Activated T-cell treated with anti-CD3 and anti-CD28 coated beads for 24 hours (primary cell): ENCODE results near the gene MIER1.
"Not testable (repeated sequence)": the region's sequence is repeated elsewhere in the genome, so short reads cannot be mapped to it uniquely, and the experiment has no call there.

Experiments
- DNase-seq: peaks from one replicate; pipeline ENCODE4 v3.0.0-alpha.2; 2020; ENCODE audit warnings: low read depth

MIER1 gene

GRCh38 chr1:66938613-66939012 lies 13.8 kb downstream of the MIER1 start:
- no peak for DNase-seq

GRCh38 chr1:66940981-66941380 lies 16.2 kb downstream of the MIER1 start:
- DNase-seq = no peak

DNA sequence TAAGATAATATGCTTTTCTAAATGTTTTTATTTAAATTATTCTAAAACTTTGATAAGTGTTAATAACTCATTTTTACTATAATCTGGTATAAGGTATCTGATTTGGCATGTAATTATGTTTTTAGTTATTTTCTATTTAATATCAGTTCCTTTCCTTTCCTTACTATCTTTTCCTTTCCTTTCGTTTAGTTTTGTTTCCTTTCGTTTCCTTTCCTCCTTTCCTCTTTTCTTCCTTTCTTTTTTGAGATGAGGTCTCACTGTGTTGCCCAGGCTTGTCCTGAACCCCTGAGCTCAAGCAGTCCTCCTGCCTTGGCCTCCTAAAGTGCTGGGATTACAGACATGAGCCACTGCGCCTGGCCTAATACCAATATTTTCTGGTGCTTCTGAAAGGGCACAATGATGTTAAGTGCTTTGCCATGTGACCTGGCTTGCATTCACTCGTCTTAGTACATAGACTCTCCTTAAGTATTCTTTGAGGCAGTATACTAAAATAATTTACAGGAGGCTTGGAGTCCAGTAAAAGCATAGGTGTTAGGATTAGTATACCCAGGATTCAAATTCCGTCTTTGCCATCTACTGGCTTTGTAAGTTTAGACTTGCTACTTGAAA lies 18.7 kb downstream of the MIER1 start:
- no peak for DNase-seq

- DNase-seq = no peak
These were observed 19.8 kb downstream of the MIER1 start for GRCh38 chr1:66944330-66945274.

DNA sequence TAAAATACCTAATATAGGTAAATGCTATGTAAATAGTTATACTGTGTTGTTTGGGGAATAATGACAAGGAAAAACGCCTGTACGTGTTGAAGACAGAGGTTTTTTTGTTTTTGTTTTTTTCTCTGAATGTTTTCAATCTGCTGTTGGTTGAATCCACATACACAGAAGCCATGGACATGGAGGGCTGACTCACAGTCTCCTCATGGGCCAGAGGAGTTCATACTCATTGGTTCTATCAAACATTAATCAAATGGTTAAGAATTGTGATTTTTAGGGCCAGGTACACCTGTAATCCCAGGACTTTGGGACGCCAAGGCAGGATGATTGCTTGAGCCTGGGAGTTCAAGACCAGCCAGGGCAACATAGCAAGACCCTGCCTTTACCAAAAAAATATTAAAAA lies 20.5 kb downstream of the MIER1 start:
- no peak for DNase-seq

- DNase-seq = no peak
These were observed 22.5 kb downstream of the MIER1 start for GRCh38 chr1:66947267-66947666.

DNA sequence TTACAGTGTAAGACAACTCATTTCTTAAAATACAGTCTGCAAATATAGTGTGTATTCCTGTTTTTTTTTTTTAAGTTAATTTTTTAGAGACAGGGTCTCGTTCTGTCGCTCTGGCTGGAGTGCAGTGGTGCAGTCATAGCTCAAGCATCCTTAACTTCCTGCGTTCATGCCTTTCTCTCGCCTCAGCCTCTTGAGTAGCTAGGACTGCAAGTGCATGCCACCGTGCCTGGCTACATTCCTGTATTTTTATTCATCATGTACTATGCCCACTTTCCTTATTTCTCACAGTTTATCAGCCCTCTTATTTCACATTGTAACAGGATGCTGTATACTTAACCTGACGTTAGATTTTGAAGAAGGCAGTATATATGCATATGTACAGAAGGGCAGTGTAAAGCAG lies 26.7 kb downstream of the MIER1 start:
- DNase-seq = no peak

DNA sequence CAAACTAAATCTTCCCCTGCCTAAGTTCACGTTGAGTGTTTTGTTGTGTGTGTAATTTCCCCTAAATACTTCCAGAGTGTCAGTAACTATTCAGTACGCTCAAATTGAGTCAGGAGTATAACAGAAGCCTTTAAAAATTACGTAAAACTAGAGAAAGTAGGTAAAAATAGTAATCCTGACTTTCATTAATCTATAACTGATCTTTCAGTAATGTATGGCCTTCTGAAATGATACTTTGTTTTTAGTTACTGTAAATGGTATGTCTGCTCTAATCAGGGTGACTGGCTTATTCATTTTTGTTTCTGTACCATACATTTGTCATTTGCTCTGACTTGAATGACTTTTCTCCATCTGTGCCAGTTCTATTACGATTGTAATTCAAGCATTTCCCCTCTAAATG lies 29.4 kb downstream of the MIER1 start:
- no peak for DNase-seq

GRCh38 chr1:66957938-66958337 lies 33.1 kb downstream of the MIER1 start:
- no peak for DNase-seq

GRCh38 chr1:66966188-66966873 lies 41.5 kb downstream of the MIER1 start:
- not testable (repeated sequence) for DNase-seq

DNA sequence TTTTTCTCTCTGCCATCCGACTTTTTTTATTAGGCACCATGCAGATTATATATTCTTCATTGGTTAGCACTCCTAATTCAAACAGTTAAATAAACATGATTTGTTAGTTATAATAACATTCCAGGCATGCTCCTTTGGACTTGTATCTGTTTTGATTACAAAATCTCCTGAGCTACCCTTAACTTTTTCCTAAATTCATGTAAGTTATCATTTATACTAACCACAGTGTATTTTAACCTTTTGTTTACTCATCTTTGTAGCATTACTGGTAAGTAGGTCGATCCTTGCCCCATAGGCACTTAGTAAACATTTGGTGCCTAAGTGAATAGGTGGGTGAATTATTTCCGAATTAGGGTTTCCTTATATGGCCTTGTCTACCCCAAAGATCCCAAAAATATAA lies 43.8 kb downstream of the MIER1 start:
- DNase-seq = no peak

DNA sequence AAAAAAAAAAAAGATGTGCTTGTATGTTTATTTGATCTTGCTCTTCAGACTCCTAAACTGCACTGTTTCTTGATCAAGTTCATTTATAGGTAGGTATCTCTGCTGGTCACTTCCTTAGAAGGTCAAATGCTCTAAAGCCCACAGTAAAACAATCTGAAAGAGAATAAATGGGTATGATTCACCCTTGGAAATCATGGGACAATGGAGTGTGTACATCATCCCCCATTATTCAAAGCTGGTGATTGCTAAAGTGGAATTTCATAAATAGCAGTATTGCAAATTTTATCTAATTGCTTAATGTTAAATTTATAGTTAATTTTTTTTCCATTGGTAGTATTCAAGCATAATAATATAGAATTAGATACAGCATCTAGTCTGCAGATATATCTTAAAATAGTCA lies 53.4 kb downstream of the MIER1 start:
- no peak for DNase-seq

- not testable (repeated sequence) for DNase-seq
These were observed 54.8 kb downstream of the MIER1 start for GRCh38 chr1:66979621-66980020.

- DNase-seq = no peak
These were observed 56.1 kb downstream of the MIER1 start for GRCh38 chr1:66980745-66981367.

- peak; percentile 15 for DNase-seq
These were observed 56.9 kb downstream of the MIER1 start for GRCh38 chr1:66981679-66982078.

DNA sequence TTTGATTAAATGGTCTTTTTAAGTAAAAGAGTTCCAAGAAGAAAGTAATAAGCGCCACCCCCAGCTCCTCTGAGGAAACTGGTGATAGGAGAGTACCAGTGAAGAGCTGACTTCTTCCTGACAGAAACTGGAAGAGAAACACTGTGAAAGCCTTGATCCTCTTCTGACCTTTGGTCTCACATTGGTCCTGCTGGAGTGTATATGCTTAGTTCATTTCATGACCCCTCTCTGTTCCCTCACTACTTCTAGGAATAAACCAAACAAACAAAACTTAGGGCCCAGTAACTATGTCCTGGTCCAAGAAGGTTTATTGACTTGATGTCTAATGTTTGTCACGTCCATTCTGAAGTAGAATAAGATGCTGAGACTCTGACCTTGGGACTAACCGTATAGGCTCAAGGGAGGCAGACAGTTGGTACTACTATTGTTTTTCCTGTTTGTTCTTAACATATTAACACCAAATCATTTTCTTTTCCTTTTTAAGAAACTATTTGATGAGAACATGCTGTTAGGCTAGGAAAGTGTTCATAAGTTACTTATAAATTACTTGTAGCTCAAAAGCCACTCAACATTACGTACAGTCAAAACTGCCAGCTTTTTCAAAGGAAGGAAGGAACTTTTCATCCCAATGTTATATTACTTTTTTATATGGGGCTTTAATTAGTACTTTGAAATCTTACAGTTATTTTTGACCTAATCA lies 57.9 kb downstream of the MIER1 start:
- DNase-seq = no peak

DNA sequence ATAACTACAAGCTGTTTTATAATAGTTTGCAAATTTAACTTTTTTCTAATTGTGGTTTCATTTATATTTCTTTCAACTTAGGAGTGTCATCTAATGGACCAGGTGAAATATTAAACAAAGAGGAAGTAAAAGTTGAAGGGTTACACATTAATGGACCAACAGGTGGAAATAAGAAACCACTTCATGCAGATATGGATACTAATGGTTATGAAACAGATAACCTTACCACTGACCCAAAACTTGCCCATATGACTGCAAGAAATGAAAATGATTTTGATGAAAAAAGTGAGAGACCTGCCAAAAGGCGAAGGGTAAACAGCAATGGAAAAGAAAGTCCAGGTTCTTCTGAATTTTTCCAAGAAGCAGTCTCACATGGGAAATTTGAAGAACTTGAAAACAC lies 59.7 kb downstream of the MIER1 start:
- DNase-seq = no peak

- DNase-seq = no peak
These were observed 61.0 kb downstream of the MIER1 start for GRCh38 chr1:66985835-66986234.

GRCh38 chr1:66993076-66993475 lies 68.3 kb downstream of the MIER1 start:
- no peak for DNase-seq

- DNase-seq = peak; percentile 48
These were observed 71.4 kb downstream of the MIER1 start for GRCh38 chr1:66996018-66996682.

DNA sequence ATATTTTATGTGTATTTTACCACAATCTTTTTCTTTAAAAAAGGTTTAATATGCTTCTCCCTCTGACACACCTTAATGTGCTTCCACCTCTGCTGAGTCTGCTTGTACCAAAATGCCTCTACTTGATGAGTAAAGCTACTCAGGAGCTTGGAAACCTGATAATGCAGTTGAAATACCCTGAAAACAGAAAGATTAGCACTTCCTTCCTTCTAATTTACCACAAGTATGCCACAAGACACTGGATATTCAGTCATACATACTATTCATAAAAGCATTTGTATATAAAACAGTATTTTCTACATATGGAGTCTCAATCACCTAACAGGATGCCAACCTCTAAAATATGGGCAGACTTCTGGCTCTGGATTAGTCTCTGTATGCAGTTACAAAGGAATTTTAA lies 74.2 kb downstream of the MIER1 start:
- DNase-seq = no peak
